ENCODE measurements around the gene NPEPPS. TPM values are rescaled to one million over a fixed set of nuclear protein-coding genes. Genes with fewer than 3 reads are reported as not detected.
"Not testable (repeated sequence)": the region's sequence is repeated elsewhere in the genome, so short reads cannot be mapped to it uniquely, and the experiment has no call there.

Gene NPEPPS
- total RNA-seq (2022): 78.4 and 88.0 TPM in 2 replicates
- Bru-seq, nascent RNA: percentile 81 among the genes with signal in this experiment
- percentile 86 among the genes with signal in this experiment for BruChase-seq, experiment 1, labeled RNA remaining after a 6-hour chase
- percentile 83 among the genes with signal in this experiment for BruChase-seq, experiment 2, labeled RNA remaining after a 2-hour chase
- long read RNA-seq, full-length matches to known transcripts: 47 of 82 reads
- long read RNA-seq, partial matches to known transcripts: 11 of 82 reads
- long read RNA-seq, other reads (novel, unspliced or antisense): 24 of 82 reads

GRCh38 chr17:47530557-47531232, at the start of gene NPEPPS:
NPEPPS (plus strand) TSS chr17:47531108; CDS start chr17:47531301, 193 bp downstream.
- POLR2A ChIA-PET; H3K27me3 Mint-ChIP-seq (ENCODE audit: insufficient read depth, unreplicated experiment); BruUV-seq (replicated peaks); H3K4me1 Mint-ChIP-seq (ENCODE audit: insufficient read depth, unreplicated experiment); CTCF ChIA-PET; H3K9me3 Mint-ChIP-seq (ENCODE audit: unreplicated experiment); intact Hi-C loops (cut with micrococcal nuclease): not testable (repeated sequence)
- Mint-ChIP-seq H3K36me3 (ENCODE audit: insufficient read depth, unreplicated experiment) (peaks cover 11% of the 10 kb centered on the region), H3K27ac (ENCODE audit: low read depth, unreplicated experiment) (peak within 1 kb of the TSS; percentile 79), H3K4me3 (ENCODE audit: unreplicated experiment) (peak within 1 kb of the TSS; percentile 87)
- DNase-seq (ENCODE audit: unreplicated experiment): peak; percentile 78

GRCh38 chr17:47491841-47492212, 39.1 kb upstream of the NPEPPS start:
- H3K27me3 Mint-ChIP-seq (ENCODE audit: insufficient read depth, unreplicated experiment); intact Hi-C loops (cut with micrococcal nuclease); DNase-seq (ENCODE audit: unreplicated experiment); CTCF ChIA-PET; H3K9me3 Mint-ChIP-seq (ENCODE audit: unreplicated experiment); H3K4me1 Mint-ChIP-seq (ENCODE audit: insufficient read depth, unreplicated experiment): not testable (repeated sequence)
- TSS peak; percentile 87 for BruUV-seq (replicated peaks)
- peak overlapping the region; percentile 89 for H3K4me3 Mint-ChIP-seq (ENCODE audit: unreplicated experiment)
- POLR2A ChIA-PET: interaction anchor here (1.4 kb wide), 1 partner anchor 158 kb away, joined by 9 read pairs; the partner anchor contains the start of gene KPNB1
- peak overlapping the region; percentile 98 for H3K27ac Mint-ChIP-seq (ENCODE audit: low read depth, unreplicated experiment)
- H3K36me3 Mint-ChIP-seq (ENCODE audit: insufficient read depth, unreplicated experiment): peaks cover 32% of the 10 kb centered on the region

GRCh38 chr17:47499074-47499473, 31.8 kb upstream of the NPEPPS start:
- DNase-seq (ENCODE audit: unreplicated experiment); intact Hi-C loops (cut with micrococcal nuclease); BruUV-seq (replicated peaks); H3K4me1 Mint-ChIP-seq (ENCODE audit: insufficient read depth, unreplicated experiment); POLR2A ChIA-PET; H3K4me3 Mint-ChIP-seq (ENCODE audit: unreplicated experiment); H3K27ac Mint-ChIP-seq (ENCODE audit: low read depth, unreplicated experiment); CTCF ChIA-PET; H3K9me3 Mint-ChIP-seq (ENCODE audit: unreplicated experiment); H3K36me3 Mint-ChIP-seq (ENCODE audit: insufficient read depth, unreplicated experiment); H3K27me3 Mint-ChIP-seq (ENCODE audit: insufficient read depth, unreplicated experiment): not testable (repeated sequence)

DNA sequence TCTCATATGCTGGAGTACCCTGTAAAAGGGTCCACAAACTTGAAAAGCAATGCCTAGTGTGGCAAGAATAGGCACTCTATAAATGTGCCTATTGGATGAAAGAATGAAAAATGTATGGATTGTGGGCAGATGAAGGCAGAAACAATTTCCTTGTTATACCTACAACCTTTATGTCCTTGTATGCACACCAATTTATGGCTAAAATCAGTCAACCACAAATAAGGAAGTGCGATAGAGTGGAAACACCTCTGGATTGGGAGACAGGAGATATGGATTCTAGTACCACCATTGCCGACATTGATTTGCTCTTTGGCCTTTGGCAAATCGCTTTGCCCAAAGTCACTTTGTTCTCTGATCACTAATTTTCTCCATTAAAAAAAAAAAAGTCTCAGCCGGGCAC, 31.4 kb upstream of the NPEPPS start:
- H3K36me3 Mint-ChIP-seq (ENCODE audit: insufficient read depth, unreplicated experiment); H3K27me3 Mint-ChIP-seq (ENCODE audit: insufficient read depth, unreplicated experiment); BruUV-seq (replicated peaks); H3K27ac Mint-ChIP-seq (ENCODE audit: low read depth, unreplicated experiment); H3K4me1 Mint-ChIP-seq (ENCODE audit: insufficient read depth, unreplicated experiment); intact Hi-C loops (cut with micrococcal nuclease); H3K9me3 Mint-ChIP-seq (ENCODE audit: unreplicated experiment); CTCF ChIA-PET; DNase-seq (ENCODE audit: unreplicated experiment); H3K4me3 Mint-ChIP-seq (ENCODE audit: unreplicated experiment); POLR2A ChIA-PET: not testable (repeated sequence)

DNA sequence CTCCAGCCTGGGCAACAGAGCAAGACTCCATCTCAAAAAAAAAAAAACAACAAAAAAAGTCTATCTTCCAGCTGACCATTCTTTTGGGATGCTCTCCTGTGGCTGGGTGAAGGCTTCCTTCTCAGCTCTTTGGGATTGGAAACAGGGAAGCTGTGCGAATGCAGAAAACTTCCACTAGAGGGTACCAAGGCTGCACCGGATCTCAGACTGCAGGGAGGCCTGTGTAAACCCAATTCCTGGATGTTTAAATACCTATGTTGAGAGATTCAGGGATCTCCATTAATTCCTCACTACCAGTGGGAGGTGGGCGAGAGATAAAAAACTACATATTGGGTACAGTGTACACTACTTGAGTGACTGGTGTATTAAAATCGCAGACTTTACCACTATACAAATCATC, 30.3 kb upstream of the NPEPPS start:
- H3K27me3 Mint-ChIP-seq (ENCODE audit: insufficient read depth, unreplicated experiment); H3K27ac Mint-ChIP-seq (ENCODE audit: low read depth, unreplicated experiment); H3K9me3 Mint-ChIP-seq (ENCODE audit: unreplicated experiment); H3K4me3 Mint-ChIP-seq (ENCODE audit: unreplicated experiment); BruUV-seq (replicated peaks); intact Hi-C loops (cut with micrococcal nuclease); H3K36me3 Mint-ChIP-seq (ENCODE audit: insufficient read depth, unreplicated experiment); H3K4me1 Mint-ChIP-seq (ENCODE audit: insufficient read depth, unreplicated experiment); POLR2A ChIA-PET: not testable (repeated sequence)
- TF ChIP-seq, protein P1, sequence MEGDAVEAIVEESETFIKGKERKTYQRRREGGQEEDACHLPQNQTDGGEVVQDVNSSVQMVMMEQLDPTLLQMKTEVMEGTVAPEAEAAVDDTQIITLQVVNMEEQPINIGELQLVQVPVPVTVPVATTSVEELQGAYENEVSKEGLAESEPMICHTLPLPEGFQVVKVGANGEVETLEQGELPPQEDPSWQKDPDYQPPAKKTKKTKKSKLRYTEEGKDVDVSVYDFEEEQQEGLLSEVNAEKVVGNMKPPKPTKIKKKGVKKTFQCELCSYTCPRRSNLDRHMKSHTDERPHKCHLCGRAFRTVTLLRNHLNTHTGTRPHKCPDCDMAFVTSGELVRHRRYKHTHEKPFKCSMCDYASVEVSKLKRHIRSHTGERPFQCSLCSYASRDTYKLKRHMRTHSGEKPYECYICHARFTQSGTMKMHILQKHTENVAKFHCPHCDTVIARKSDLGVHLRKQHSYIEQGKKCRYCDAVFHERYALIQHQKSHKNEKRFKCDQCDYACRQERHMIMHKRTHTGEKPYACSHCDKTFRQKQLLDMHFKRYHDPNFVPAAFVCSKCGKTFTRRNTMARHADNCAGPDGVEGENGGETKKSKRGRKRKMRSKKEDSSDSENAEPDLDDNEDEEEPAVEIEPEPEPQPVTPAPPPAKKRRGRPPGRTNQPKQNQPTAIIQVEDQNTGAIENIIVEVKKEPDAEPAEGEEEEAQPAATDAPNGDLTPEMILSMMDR (IDR thresholded peaks at IDR 0.05; ENCODE audit: unreplicated experiment): peak; percentile 57
- DNase-seq (ENCODE audit: unreplicated experiment): peak; percentile 43
- CTCF ChIA-PET: interaction anchor here (0.7 to 2.4 kb wide), 3 partner anchors 115 to 154 kb away, joined by 3 to 16 read pairs (median 5); no protein-coding TSS in a partner anchor

DNA sequence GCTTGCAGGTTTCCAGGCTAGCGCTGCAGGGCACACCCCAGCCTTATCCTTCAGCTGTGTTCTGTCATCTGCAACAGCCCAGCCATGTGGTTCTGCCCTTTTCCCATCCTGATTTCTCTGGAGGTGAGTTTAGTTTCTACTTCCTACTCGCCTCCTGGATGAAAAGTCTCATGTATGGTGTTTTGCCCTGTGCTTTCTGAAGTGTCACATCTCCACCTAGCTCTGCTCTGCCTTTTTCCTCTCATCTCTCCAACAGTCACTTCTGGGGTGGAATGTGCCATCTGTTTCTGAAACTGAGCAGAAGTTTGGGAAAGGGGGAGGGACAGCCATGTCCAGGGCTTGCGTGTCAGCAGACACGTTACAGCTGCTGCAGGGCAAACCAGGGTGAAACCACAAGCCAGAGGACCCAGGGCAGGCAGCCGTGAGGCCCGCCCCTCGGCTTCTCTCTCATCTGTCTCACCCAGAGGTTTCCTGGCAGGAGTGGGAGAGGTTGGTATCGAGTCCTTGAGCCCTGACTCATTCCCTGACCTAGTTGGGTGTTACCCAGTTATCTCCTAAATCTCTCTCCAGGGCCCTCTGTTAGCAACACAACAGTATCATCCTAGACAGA, 28.7 kb upstream of the NPEPPS start:
- ChIA-PET POLR2A (interaction anchor here (1.4 kb wide), 1 partner anchor 119 kb away, joined by 6 read pairs; no protein-coding TSS in a partner anchor), CTCF (interaction anchor here (0.6 to 2.4 kb wide), 2 partner anchors 29 to 114 kb away, joined by 4 to 16 read pairs; no protein-coding TSS in a partner anchor)
- intact Hi-C loops (cut with micrococcal nuclease); H3K9me3 Mint-ChIP-seq (ENCODE audit: unreplicated experiment); H3K4me1 Mint-ChIP-seq (ENCODE audit: insufficient read depth, unreplicated experiment); H3K27me3 Mint-ChIP-seq (ENCODE audit: insufficient read depth, unreplicated experiment); H3K36me3 Mint-ChIP-seq (ENCODE audit: insufficient read depth, unreplicated experiment); BruUV-seq (replicated peaks): not testable (repeated sequence)
- H3K4me3 Mint-ChIP-seq (ENCODE audit: unreplicated experiment): peak overlapping the region; percentile 15
- peak overlapping the region; percentile 78 for H3K27ac Mint-ChIP-seq (ENCODE audit: low read depth, unreplicated experiment)
- peak; percentile 41 for DNase-seq (ENCODE audit: unreplicated experiment)

GRCh38 chr17:47502776-47503455, 28.0 kb upstream of the NPEPPS start:
- TSS peak; percentile 90 for BruUV-seq (replicated peaks)
- H3K27ac Mint-ChIP-seq (ENCODE audit: low read depth, unreplicated experiment); H3K4me3 Mint-ChIP-seq (ENCODE audit: unreplicated experiment); intact Hi-C loops (cut with micrococcal nuclease); H3K4me1 Mint-ChIP-seq (ENCODE audit: insufficient read depth, unreplicated experiment); H3K36me3 Mint-ChIP-seq (ENCODE audit: insufficient read depth, unreplicated experiment); H3K27me3 Mint-ChIP-seq (ENCODE audit: insufficient read depth, unreplicated experiment); H3K9me3 Mint-ChIP-seq (ENCODE audit: unreplicated experiment); DNase-seq (ENCODE audit: unreplicated experiment): not testable (repeated sequence)
- CTCF ChIA-PET: interaction anchor here (0.9 kb wide), 1 partner anchor 117 kb away, joined by 3 read pairs; no protein-coding TSS in a partner anchor
- POLR2A ChIA-PET: interaction anchor here (1.4 kb wide), 1 partner anchor 119 kb away, joined by 6 read pairs; no protein-coding TSS in a partner anchor

DNA sequence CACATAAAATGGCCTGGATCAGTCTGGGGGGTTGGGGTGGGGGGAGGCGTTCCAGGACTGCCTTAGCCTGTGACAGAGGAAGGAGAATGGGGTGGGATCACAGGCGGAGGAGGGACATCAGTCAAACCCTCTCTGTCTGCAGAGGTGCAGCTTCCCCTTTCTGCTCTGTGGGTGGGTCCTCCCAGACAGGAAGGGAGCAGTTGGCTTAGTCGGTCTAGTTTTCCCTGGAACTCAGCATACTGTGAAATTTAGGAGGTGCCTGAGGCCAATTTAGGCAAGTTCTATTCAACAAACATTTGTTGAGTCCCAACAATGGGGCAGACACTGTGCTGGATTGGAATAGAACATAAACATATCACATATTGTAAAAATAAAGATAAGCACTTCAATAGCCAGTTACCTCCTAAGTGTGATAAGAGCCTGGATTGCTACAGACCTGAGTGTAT, 19.2 kb upstream of the NPEPPS start:
- intact Hi-C loops (cut with micrococcal nuclease); BruUV-seq (replicated peaks); POLR2A ChIA-PET; H3K9me3 Mint-ChIP-seq (ENCODE audit: unreplicated experiment); H3K27ac Mint-ChIP-seq (ENCODE audit: low read depth, unreplicated experiment); H3K4me3 Mint-ChIP-seq (ENCODE audit: unreplicated experiment); CTCF ChIA-PET; H3K27me3 Mint-ChIP-seq (ENCODE audit: insufficient read depth, unreplicated experiment); H3K36me3 Mint-ChIP-seq (ENCODE audit: insufficient read depth, unreplicated experiment); H3K4me1 Mint-ChIP-seq (ENCODE audit: insufficient read depth, unreplicated experiment): not testable (repeated sequence)
- peak; percentile 10 for DNase-seq (ENCODE audit: unreplicated experiment)

Measured in MCF 10A (cell line).